HG03442 (cell line): ENCODE data around the gene DHRS2.
A peak's percentile ranks its signal among the peaks of the same experiment; 100 is the strongest.

Experiments used
- ATAC-seq: cut with Tn5 transposase; IDR thresholded peaks from one replicate; pipeline ENCODE4 v1.9.1; 2021; ENCODE audit warnings: mild to moderate bottlenecking, moderate library complexity; ENCODE audit not compliant: unreplicated experiment

DHRS2 gene

GRCh38 chr14:23646648-23647549 lies 10.7 kb downstream of the DHRS2 start:
- ATAC-seq, result no peak

DNA sequence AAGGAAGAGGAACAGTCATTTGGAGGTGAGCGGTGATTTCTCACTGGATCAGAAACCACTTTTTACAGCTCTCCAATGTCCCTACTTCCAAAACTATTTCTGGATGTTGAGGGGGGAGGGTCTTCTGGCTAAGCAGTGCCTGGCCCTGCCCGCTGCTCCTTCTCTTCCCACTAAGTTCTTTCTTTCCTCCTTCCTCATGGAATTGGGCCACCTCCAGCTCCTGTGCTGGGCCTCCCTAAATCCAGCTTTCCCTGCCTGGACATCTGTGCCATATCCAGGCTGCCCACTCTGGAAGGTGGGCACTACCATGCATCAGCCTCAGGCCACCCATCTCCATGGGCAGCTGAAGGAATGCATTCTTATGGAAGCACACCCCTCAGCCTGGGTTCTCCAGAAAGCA lies 11.5 kb downstream of the DHRS2 start:
- ATAC-seq, result no peak

DNA sequence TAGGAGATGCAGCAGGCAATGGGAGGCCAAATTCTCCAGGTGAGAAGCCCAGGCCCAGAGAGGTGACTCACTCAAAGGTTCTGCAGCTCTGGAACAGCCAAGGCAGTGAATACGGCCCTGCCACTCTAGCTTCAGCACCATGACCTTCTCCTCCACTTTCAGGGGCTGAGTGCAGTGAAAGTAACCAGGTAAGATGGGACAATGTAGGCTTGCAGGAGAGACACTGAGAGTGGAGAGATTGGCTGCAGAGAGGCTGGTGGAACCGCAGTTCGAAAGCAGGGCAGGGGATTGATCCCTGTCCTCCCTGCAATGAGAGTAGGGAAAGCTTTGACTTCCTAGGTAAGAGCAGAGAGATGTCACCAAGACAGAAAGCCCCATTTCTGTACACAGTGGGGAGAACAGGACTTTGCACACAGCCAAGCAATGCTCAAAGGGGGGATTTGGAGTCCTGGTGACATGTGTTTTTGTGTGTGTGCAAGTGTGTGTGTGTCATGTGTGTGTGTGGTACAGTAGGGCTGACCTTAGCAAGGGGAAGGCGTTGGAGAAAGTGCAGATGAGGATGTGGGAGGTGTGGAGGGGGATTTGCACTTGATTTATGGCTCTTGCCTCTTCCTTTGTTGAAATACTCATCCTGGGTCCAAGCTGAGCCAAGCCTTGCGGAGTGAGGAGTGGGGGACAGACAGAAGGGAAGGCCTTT lies 12.7 kb downstream of the DHRS2 start:
- no peak for ATAC-seq

DNA sequence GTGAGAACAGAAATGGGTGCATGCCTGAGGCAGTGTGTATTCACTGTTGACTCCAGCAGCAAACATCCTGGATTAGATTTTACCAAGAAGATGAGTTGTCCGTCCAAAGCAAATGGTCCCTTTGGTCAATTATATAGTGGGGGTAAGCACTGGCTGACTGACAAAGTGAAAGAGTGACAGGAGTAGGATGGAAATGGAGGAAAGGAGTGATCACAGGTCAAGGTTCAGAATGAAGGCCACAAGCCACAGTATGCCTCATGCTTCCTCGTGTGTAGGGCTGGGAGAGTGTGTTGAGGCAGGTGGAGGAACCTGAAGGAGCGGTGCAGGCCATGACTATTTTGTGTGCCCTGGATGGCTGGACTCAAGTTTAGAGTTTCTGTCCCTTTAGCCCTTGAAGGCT lies 14.3 kb downstream of the DHRS2 start:
- ATAC-seq, result no peak

DNA sequence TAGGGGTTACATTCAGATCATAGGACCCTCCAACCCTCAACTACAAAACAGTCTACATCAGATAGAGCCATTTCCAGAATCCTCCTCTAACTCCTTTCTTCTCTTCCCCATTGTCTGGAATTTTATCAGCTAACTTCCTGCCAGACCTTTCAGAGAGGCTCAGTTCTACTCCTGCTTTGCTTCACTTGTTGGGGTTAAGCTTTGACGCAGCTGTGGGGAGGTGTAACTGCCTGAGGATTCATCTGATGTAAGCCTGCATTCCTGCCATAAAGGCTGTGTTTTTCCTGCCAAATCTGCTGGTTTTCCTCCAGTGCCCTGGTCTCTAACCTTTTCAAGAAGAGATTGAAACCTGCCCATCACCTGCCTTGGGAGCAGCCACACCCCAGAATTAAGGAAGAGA lies 16.9 kb downstream of the DHRS2 start:
- ATAC-seq, result no peak

GRCh38 chr14:23654231-23654630 lies 18.1 kb downstream of the DHRS2 start:
- no peak for ATAC-seq

DNA sequence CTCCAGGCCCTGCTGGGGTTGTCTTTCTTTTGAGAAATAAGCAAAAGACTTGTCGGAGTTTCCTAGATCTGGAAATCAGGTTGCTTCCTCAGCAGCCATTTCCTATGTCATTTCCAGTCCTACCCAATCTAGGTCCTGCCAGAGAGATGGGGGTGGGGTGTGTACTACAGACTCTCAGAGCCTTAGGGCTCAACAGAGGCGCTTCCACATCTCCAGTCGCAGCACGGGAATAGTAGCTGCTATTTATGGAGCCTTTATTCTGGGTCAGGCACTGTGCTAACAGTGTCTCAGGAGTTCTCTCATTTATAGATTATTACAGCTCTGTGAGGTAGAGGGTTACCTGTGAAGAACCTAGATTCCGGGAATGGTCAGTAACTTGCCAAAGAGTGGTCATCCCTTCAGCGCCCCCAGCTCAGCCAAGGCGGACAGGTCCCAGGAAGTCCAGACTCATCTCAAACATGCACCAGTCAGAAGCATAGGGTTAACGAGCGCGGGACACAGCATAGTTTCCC lies 21.9 kb downstream of the DHRS2 start:
- ATAC-seq, result no peak

- ATAC-seq, result peak; percentile 83
Measured at GRCh38 chr14:23660290-23661226, 24.4 kb downstream of the DHRS2 start.

GRCh38 chr14:23661542-23661941 lies 25.4 kb downstream of the DHRS2 start:
- ATAC-seq, result no peak

DNA sequence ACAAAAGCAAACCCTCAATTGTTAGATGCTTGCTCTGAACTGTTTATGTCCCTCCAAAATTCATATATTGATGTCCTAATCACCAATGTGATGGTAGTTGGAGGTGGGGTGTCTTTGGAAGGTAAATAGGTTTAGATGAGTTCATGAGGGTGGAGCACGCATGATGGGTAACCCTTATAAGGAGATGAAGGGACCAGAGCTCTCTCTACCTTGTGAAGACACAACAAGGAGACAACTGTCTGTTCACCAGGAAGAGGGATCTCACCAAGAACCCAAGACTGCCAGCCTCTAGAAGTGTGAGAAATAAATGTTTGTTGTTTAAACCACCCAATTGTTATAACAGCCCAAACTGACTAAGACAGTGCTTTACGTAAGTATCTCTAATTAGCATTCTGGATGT lies 27.0 kb downstream of the DHRS2 start:
- no peak for ATAC-seq

- ATAC-seq, result no peak
Measured at GRCh38 chr14:23663711-23664110, 27.5 kb downstream of the DHRS2 start.

GRCh38 chr14:23664207-23664885 lies 28.2 kb downstream of the DHRS2 start:
- ATAC-seq, result no peak

DNA sequence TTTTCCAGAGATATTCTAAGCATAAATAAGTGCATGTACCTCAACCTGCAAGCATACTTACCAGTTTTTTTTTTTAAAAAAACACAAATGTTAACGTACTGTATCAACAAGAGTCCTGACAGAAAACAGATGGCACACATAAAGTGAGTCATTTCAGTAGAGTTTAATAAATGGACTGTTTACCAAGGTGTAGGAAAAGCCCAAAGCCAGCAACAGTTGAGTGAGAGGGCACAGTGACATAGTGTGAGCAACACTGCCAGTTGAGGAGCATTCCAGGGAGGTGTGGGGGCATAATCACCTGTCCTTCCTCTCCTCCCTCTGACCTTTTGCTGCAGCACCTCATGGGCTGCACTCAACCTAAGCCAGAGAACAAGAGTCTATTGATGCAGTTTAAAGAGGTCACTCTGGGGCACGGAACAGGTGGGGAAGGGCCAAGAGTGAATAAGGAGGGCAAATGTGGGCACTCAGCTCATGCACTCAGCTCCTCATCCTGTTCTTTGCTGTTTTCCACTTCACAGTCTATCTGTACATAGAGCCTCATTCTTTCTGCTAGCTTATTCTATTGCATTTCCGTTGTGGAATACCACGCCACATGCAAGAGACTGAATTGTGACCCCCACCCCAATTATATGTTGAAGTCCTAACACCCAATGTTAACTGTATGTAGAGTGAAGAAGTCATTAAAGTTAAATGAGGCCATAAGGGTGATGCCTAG lies 29.3 kb downstream of the DHRS2 start:
- no peak for ATAC-seq

DNA sequence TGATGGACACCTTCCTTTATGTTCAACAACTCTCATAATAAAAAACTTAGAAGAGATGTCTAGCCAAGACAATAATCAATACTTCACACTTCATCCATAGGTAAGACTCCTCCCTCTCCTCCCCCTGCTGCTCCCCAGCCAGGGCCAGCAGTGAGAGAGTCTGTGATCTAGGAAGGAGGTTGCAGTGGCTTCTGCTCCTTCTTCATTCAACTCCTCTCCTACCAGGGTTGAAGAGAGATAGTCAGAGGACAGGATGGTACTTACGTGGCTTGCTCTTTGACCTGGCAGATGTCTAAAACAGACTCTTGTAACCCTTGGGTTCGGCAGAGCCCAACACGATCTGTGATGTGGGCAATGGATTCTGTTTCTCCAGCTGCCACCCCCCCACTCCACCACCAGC lies 31.0 kb downstream of the DHRS2 start:
- no peak for ATAC-seq

DNA sequence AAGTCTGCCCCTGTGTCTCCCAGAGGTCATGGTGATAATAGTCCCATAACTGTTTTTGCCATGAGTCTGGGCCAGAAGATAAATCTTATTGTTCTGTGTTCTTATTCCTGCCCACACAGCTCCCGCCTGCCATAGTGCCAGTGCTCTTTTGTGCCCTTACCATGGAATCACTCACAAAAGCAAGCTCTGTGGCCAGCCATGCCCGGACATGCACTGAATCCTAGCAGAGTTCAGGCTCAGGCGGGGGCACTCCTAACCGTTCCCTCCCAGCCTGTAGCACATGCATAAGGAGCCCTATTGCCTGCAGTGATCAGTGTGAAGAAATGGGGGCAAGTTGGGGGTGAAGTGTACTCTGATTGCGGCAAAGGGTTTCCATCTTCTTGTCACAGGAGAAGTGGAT lies 33.3 kb downstream of the DHRS2 start:
- no peak for ATAC-seq

DNA sequence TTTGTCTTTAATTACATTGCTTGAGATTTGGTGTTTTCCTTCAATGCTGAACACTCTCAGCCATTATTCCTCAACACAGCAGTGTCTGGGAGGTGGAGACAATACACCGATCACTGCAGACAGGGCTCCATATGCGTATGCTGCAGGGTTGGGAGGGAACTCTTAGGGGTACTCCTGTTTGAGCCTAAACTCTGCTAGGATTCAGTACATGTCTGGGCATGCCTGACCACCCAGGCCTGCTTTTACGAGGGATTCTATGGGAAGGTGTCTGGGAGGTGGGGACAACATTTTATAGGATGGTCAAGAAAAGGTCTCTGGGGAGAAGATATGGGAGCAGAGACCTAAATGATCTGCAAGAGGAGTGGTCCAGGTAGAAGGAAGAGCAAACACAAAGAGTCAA lies 34.3 kb downstream of the DHRS2 start:
- ATAC-seq, result no peak

- no peak for ATAC-seq
Measured at GRCh38 chr14:23672200-23672599, 36.0 kb downstream of the DHRS2 start.

- ATAC-seq, result no peak
Measured at GRCh38 chr14:23675337-23675736, 39.2 kb downstream of the DHRS2 start.

DNA sequence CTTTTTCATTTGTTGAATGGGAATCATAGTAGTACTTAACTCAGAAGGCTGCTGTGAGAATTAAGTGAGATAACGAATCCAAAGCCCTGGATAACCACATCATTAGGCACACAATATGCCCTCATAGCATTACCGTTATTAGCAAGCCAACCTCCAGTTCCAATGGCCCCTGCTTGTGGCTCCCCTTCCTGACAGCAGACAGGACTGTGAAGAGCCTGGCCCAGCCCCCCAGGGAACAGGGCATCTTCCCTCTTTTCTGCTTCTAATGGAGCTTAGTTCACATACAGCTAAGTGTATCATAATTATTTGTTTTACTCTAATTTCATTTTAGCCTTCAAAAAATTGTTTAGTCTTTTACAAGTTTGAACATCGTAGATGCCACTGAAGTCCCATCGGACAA lies 39.7 kb downstream of the DHRS2 start:
- ATAC-seq, result no peak

DNA sequence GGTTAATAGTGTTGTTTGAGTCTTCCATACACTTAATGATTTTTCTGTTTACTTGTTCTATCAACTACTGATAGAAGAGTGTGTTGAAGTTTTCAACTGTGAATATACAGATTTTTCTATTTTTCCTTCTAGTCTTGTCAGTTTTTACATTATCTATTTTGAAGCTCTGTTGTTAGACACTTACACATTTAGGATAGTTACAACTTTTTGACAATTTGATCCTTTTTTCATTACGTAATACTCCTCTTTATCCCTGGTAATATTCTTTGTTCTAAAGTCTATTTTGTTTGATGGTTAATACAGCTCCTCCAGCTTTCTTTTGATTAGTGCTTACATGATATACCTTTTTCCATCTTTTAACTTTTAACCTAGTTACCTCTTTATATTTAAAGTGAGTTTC lies 45.2 kb downstream of the DHRS2 start:
- ATAC-seq, result no peak
